Transverse colon (tissue), 4 donors: Measurements from ENCODE around the gene INPP1. TPM values are rescaled to one million over a fixed set of nuclear protein-coding genes. Genes with fewer than 3 reads are reported as not detected.
A peak's percentile ranks its signal among the peaks of the same experiment; 100 is the strongest.

Source experiments
- DNase-seq: peaks from one replicate; pipeline ENCODE4 v3.0.0-alpha.2; 2019
- H3K27ac ChIP-seq, 4 donors: fragments of 200-600 bp; sonication (generic); 2 replicates each; pipeline ENCODE4 v1.5.1; 2016 to 2018; ENCODE audit warnings: inconsistent platforms in 4 of 4
- H3K27me3 ChIP-seq: fragments of 200-600 bp; sonication (generic); 2 replicates; pipeline ENCODE4 v1.5.1; 2017; ENCODE audit warnings: inconsistent platforms
- H3K36me3 ChIP-seq, 4 donors: fragments of 200-600 bp; sonication (generic); 2 replicates each; pipeline ENCODE4 v1.5.1; 2017 to 2019; ENCODE audit warnings: inconsistent platforms in 4 of 4
- H3K4me1 ChIP-seq, 4 donors: fragments of 200-600 bp; sonication (generic); 2 replicates each; pipeline ENCODE4 v1.5.1; 2017 to 2020; ENCODE audit warnings: inconsistent platforms in 4 of 4
- H3K4me3 ChIP-seq, 4 donors: fragments of 200-600 bp; sonication (generic); 1 replicate in 1 of 4; 2 replicates in 3 of 4; pipeline versions ENCODE4 v1.5.1 to v1.6.1; 2017 to 2019; ENCODE audit warnings: inconsistent platforms in 4 of 4
- H3K9me3 ChIP-seq, 2 donors: fragments of 200-600 bp; sonication (generic); 2 replicates each; pipeline ENCODE4 v1.5.1; 2017 to 2019; ENCODE audit warnings: inconsistent platforms in 2 of 2
- EP300 ChIP-seq: sonication (generic); formaldehyde crosslinking; IDR thresholded peaks from one replicate; pipeline ENCODE4 v1.6.1; 2017; ENCODE audit warnings: antibody characterized with exemption, low read depth
- POLR2A ChIP-seq: fragments of 450-650 bp; IDR thresholded peaks from one replicate; pipeline ENCODE4 v1.6.1; 2016; ENCODE audit warnings: antibody characterized with exemption, mild to moderate bottlenecking, moderate library complexity
- POLR2AphosphoS5 ChIP-seq, 3 donors: sonication (generic); formaldehyde crosslinking; IDR thresholded peaks; one replicate each; pipeline ENCODE4 v1.6.1; 2016; ENCODE audit warnings: antibody characterized with exemption in 3 of 3
- WGBS, 2 donors: methylation state at CpG; one replicate each; pipeline ENCODE4 v1.1.5; 2018; ENCODE audit warnings: low coverage in 1 of 2; 5-methylcytosine and 5-hydroxymethylcytosine counted together
- in situ Hi-C, 4 donors: fragments of 200-750 bp; cut with MboI; loops; one replicate each; pipeline versions ENCODE4 v1.15.0 to v1.15.1; 2017; ENCODE audit warnings: low sequenced_read_pairs in 3 of 4, low pct_ligation_motif_present in 1 of 4, low pct_unique_long_range_greater_than_20kb in 1 of 4
- intact Hi-C: fragments of 100-400 bp; cut with DNase I; formaldehyde crosslinking; loops from one replicate; pipeline ENCODE4 v1.15.1; 2023; ENCODE audit warnings: low total_unique reads
- total RNA-seq, 4 donors: library from RNA; depleted of rRNA; stranded (reverse); fragments of >200 nt; gene quantifications; one replicate each; pipeline ENCODE4 v1.1.0, GENCODE V29; 2016
- TF ChIP-seq, protein P1 (sequence below), 5 experiments: fragments of 200-600 bp in 3 of 5; fragments of 450-650 bp in 2 of 5; sonication (generic) in 3 of 5; IDR thresholded peaks; 1 replicate in 2 of 5; 2 replicates in 3 of 5; pipeline ENCODE4 v1.5.1; 2016 to 2017; ENCODE audit warnings: antibody characterized with exemption in 5 of 5, inconsistent platforms in 3 of 5, mild to moderate bottlenecking in 2 of 5, moderate library complexity in 1 of 5

INPP1 gene
- total RNA-seq, 4 donors from 2014 or later = 0.60 to 22.1 (median 21.2) TPM

- intact Hi-C loops (no loop called here), in situ Hi-C loops (loop anchor here in 1 of 4 donors (25.0 kb wide), 1 partner anchor 263 kb away; no protein-coding TSS in a partner anchor)
- Histone ChIP-seq H3K4me3 (no peak overlapping the region), H3K27me3 (no peaks in the 10 kb centered on the region), H3K4me1 (peaks cover 2 to 30% (median 12%) of the 10 kb centered on the region in 4 donors), H3K27ac (no peak overlapping the region), H3K36me3 (no peaks in the 10 kb centered on the region), H3K9me3 (no peaks in the 10 kb centered on the region)
- TF ChIP-seq EP300 = no peak
- TF ChIP-seq, protein P1, sequence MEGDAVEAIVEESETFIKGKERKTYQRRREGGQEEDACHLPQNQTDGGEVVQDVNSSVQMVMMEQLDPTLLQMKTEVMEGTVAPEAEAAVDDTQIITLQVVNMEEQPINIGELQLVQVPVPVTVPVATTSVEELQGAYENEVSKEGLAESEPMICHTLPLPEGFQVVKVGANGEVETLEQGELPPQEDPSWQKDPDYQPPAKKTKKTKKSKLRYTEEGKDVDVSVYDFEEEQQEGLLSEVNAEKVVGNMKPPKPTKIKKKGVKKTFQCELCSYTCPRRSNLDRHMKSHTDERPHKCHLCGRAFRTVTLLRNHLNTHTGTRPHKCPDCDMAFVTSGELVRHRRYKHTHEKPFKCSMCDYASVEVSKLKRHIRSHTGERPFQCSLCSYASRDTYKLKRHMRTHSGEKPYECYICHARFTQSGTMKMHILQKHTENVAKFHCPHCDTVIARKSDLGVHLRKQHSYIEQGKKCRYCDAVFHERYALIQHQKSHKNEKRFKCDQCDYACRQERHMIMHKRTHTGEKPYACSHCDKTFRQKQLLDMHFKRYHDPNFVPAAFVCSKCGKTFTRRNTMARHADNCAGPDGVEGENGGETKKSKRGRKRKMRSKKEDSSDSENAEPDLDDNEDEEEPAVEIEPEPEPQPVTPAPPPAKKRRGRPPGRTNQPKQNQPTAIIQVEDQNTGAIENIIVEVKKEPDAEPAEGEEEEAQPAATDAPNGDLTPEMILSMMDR (IDR thresholded peaks at IDR 0.05) = no peak
- TF ChIP-seq POLR2AphosphoS5 (IDR thresholded peaks at IDR 0.05) = no peak
- TF ChIP-seq POLR2A = no peak
- DNase-seq = no peak
These were observed 7.0 kb downstream of the INPP1 start for GRCh38 chr2:190350371-190350770.

DNA sequence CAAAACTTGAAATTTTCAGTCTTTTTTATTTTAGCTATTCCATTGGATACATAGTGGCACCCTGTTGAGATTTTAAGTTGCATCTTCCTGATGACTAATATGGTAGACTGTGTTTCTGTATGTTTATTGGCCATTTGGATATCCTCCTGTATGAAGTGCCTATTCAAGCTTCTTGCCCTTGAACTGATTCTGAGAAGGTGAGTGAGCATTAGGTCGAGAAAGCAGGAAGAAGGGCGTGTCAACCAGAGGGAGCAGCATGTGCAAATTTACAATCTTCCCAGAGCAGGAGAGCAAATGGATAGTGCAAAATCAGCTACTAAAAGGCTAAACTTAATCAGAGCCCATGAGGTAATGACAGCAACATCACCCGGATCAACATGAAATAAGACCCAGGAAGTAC is 8.6 kb downstream of the INPP1 start:
- Histone ChIP-seq H3K4me1 (peaks cover 0 to 29% (median 16%) of the 10 kb centered on the region in 4 donors), H3K9me3 (no peaks in the 10 kb centered on the region), H3K4me3 (no peak overlapping the region), H3K27ac (peak overlapping the region in 2 of 4 donors; percentile 24 to 35), H3K27me3 (no peaks in the 10 kb centered on the region), H3K36me3 (no peaks in the 10 kb centered on the region)
- DNase-seq = no peak
- WGBS, 2 donors = 50 to 69% methylated on average over 1 to 3 of the region's 3 CpGs
- TF ChIP-seq, protein P1 (IDR thresholded peaks at IDR 0.05) = no peak
- no peak for TF ChIP-seq POLR2AphosphoS5 (IDR thresholded peaks at IDR 0.05)
- TF ChIP-seq POLR2A = no peak
- TF ChIP-seq EP300 = no peak
- in situ Hi-C loops = loop anchor here in 1 of 4 donors (25.0 kb wide), 1 partner anchor 265 kb away; no protein-coding TSS in a partner anchor
- intact Hi-C loops = no loop called here

DNA sequence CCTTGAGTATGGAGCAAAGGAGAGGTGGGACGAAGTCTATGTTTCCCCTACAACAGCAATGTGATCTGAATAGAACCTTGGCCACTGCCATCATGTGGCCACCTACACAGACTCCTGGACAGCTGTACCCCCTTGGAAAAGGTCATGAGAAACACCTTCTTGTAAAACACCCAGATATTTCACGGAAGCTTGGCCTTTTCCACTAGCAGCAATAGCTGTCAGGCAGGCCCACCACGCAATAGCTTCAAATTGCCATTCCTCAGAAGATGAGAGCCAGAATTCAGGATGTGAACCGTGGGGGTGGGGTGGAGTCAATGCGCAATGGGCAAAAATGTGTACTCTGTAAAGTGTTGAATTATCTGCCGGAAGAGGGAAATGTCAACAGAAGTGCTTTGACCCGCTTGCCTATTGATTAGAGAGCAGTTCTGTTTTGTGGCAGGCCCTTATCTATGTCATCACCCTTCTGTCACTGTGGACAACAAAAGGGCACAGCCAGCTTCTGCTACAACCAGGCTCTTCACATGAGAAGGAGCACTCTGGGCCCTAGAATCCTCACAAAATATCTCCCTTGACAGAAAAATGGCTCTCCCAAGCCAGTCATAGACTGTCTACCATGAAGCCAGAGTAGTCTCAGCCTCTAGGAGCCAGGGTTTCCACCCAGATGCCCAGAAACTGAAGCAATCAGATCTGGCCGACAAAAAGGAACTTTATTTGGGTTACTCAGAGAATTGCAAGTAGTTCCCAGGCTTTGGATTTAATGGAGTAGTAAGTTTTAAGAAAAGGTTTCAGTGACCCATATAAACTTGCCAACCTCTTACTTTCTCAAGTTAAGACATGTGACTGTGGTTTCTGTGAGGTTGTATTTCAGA is 9.5 kb downstream of the INPP1 start:
- in situ Hi-C loops (loop anchor here in 1 of 4 donors (25.0 kb wide), 1 partner anchor 266 kb away; no protein-coding TSS in a partner anchor), intact Hi-C loops (no loop called here)
- no peaks in the 10 kb centered on the region for H3K27me3 ChIP-seq
- no peaks in the 10 kb centered on the region for H3K36me3 ChIP-seq
- WGBS, 2 donors = 85 to 100% methylated on average over 2 to 8 of the region's 8 CpGs
- H3K27ac ChIP-seq = peak overlapping the region; percentile 23 to 36 (median 30)
- peaks cover 0 to 31% (median 17%) of the 10 kb centered on the region in 4 donors for H3K4me1 ChIP-seq
- no peaks in the 10 kb centered on the region for H3K9me3 ChIP-seq
- no peak for DNase-seq
- no peak overlapping the region for H3K4me3 ChIP-seq
- TF ChIP-seq POLR2A (no peak), EP300 (no peak), POLR2AphosphoS5 (IDR thresholded peaks at IDR 0.05) (no peak)
- TF ChIP-seq, protein P1 (IDR thresholded peaks at IDR 0.05) = no peak

GRCh38 chr2:190353537-190353899 is 10.1 kb downstream of the INPP1 start:
- no peak for TF ChIP-seq POLR2AphosphoS5 (IDR thresholded peaks at IDR 0.05)
- TF ChIP-seq, protein P1 (IDR thresholded peaks at IDR 0.05) = no peak
- no peak for TF ChIP-seq POLR2A
- no peak for TF ChIP-seq EP300
- in situ Hi-C loops = loop anchor here in 1 of 4 donors (25.0 kb wide), 1 partner anchor 266 kb away; no protein-coding TSS in a partner anchor
- H3K4me1 ChIP-seq = peaks cover 0 to 34% (median 17%) of the 10 kb centered on the region in 4 donors

More at GRCh38 chr2:190353537-190353899, 10.1 kb downstream of the INPP1 start:
- intact Hi-C loops = no loop called here
- Histone ChIP-seq H3K27me3 (no peaks in the 10 kb centered on the region), H3K4me3 (no peak overlapping the region), H3K27ac (peak overlapping the region; percentile 23 to 36 (median 30)), H3K9me3 (no peaks in the 10 kb centered on the region), H3K36me3 (no peaks in the 10 kb centered on the region)
- DNase-seq = no peak
